Activated naive CD4-positive, alpha-beta T cell (primary cell): ENCODE measurements around the gene TUBA4A.
"Not testable (repeated sequence)": the region's sequence is repeated elsewhere in the genome, so short reads cannot be mapped to it uniquely, and the experiment has no call there.

Experiments used
- DNase-seq, 4 experiments: peaks; one replicate each; lab custom pipeline; 2025; lab: John Stamatoyannopoulos, UW

The TUBA4A gene

DNA sequence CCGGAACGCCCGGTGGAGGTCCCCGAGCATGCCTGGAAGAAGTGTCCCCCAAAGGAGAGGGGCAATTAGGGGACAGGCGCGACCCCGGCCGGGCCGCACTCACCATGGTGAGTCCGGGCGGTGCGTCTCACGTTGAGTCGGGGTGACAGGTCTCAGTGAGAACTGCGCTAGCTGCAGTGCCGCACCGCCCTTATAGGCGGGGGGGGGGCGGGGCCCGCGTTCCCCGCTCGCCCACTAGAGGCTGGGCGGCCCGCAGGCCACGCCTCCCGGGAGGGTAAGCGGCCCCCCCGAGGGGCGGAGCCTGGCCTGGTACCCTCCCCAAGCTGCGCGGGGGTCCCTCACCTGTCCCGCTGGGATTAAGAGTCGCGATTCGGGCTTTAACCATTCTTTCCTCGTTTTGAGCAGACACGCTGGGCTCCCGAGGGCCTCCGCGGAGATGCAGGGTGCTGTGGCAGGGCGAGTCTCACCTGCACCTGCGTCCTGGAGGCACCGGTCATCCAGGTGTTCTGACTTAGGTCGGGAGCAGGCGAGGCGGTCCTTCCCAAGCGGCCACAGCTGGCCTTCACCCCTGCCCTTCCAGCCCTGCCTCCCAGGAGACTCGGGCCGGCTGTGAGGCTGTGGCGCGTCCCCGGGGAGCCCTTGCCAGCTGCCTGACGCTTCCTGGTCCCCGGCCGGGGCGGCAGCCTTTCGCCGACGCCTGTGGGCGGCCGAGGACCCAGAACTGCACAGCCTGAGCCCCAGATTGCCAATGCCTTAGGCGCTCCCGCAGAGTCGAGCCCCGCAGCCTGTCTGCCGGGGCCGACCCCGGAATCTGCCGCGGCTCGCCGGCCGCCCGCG lies at the start of gene TUBA4A:
TUBA4A (minus strand) TSS at position 166 of the 837 bp plus-strand sequence; CDS start at position 106, 60 bp downstream.
- DNase-seq = peak; percentile 74 to 94 (median 82)

DNA sequence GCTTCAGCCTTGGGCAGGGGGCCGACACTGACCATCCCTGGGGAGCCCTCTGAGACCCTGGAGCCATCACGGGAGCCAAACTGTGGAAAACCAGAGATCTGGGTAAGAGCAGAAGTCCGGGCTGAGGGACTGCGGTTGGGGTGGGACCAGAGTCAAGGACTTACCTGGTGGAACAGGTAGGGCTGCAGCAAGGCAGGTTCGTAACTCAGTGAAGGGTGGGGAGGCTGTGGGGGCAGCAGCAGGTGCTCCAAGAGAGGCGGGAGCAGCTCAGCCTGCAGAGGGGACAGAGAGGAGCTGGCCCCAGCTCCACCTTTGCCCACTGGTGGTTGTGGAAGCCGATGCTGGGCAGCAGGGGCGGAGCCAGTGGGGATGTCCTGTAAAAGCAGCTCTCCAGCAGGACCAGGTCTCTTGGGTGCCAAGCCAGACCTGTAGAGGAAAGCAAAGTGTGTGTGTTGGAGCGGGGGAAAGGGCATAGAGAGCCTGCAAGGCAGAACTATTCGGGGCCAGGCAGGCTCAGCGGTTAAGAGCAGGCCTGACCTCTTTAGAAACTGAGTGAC lies 48.8 kb upstream of the TUBA4A start:
- DNase-seq = no peak

DNA sequence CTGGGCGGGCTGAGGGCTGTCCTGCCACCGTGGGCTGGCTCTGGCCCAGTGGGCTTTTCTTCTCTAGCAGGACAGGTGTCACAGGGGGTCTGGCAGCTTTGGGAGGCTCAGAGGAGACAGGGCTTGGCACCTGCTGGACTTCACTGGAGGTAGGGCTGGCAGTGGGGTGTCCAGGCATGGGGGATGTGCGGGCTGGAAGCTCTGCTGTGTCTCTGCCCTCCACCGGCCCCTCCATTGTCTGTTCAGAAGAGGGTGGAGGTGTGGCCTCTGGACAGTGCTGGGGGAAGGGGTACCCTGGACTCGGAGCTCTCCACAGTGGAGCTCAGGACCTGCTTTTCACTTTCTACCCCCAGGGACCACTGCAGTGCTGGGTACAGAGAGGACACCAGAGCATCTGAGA lies 46.3 kb upstream of the TUBA4A start:
- DNase-seq = no peak

DNA sequence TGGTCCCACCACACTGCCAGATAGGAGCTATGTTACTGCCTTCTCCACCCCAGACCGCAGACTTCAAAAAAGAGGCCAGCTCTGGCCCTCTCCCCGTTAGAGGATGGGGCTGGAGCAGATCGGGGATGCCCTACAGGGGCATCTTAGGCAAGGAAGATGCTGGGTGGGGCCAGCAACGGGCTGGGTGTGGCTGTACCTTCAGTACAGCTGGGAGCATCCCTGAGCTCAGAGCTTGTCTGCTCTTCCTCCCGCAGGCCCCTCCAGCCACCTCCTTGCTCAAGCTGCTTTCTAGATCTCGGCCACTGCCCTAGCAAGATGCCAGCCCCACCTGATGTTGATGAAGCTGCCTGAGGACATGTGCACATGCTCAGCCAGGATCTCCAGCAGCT lies 45.6 kb upstream of the TUBA4A start:
- no peak for DNase-seq

DNA sequence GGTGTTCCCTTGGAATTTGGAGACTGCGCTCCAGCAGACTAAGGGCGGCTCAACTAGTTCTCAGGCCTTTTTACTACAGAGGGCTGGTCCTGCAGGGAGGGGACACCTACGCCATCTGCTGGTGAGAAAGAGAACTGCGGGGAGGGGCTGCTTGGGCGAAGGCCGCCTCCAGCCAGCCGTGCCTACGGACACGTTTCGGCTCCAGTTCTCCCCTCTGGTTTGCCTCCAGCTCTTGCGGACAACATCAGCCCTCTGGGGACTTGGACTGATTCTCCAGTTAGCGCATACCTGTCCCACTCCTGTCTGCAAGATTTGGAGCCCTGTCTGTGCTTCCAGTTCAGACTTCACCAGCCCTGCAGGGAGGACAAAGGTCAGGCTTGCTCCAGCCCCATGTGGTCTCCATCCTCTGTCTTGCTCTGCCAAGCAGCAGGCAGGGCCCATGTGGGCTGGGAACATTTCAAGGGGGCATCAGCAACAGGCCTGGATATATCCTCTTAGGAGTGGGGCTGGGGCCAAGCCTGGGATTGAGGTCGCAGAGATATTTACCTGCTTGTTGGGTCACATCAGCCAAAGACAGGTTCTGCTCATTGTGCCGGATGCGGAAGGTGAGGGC lies 45.1 kb upstream of the TUBA4A start:
- DNase-seq = peak; percentile 80 to 94 (median 82)

DNA sequence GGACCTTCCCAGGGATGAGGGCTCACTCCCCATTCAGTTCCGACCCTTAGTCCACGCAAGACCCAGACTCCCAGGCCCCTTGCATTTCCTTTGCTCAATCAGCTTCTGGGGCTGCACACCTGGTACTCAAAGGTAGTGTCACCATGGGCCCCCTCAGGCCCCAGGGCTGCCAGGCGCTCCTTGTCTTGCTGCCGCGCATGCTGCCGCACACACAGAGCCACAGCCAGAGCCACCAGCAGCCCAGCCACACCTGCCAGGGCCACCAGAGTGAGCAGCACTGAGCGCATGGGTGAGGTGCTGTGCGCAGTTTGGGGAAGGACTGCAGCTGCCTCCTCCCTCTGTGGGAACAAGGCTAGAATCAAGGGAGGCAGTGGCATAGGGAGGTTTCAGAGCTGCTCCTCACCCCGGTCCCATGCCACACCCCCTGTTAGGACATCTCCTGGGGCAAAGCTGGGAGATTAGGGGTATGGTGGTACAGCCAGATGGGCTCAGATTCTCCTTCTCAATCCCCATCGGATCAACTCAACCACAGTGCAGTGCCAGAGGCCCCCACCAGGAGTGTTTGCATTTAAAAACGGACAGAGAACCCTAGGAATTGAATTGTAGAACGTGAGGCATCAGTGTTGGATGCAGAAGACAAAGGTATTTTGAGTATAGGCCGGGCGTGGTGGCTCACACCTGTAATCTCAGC lies 44.2 kb upstream of the TUBA4A start:
- no peak for DNase-seq

DNA sequence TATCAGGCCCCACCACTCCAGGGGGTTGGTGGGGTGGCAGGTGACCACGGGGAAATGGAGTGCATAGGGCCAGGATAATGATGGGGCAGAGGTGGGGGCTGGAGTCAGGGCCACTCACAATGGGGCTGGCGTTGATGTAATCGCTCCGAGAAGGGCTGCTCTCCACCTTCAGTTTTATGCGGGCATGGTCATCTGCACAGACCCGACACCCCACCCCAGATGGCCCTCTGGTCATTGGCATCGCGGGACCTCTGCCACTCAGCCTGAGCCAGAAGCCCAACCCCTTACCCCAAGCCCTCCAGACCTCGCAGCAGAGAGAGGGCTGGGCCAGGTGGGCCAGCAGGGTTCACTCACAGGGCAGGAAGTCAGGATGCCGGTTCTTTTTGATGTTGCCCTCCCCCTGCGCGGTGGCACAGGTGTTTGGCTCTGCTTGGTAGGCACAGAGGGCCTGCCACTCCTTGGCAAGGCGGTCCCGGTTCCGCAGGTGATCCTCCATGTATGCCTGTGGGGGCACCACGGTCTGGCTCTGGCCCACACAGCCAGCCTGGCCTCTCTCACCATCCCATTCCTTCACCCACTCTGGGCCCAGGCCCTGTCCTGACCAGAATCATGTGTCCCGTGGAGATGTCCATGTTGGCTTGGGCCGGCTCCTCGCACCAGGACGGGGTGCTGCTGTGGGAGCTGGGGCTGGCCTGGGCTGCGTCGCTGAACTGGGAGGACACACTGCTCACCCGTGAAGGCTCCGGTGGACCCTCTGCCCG lies 43.1 kb upstream of the TUBA4A start:
- no peak for DNase-seq

DNA sequence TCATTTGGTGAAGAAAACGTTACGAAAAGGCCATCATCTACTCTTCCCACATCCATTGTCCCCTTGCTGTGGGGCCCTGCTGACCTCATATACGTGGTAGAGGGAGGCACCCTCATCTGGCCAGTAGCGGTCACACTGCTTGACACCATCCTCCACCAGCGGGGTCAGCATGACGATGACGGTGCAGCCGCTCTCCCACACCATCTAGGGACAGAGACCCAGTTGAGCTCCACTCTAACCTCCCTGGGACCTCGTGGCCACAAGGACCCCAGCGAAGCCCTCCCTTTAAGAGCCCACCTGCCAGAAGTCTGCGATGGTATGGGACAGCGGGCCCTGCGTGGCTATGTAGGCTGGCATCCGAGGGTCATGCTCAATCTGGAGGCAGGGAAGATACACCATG lies 42.4 kb upstream of the TUBA4A start:
- no peak for DNase-seq

DNA sequence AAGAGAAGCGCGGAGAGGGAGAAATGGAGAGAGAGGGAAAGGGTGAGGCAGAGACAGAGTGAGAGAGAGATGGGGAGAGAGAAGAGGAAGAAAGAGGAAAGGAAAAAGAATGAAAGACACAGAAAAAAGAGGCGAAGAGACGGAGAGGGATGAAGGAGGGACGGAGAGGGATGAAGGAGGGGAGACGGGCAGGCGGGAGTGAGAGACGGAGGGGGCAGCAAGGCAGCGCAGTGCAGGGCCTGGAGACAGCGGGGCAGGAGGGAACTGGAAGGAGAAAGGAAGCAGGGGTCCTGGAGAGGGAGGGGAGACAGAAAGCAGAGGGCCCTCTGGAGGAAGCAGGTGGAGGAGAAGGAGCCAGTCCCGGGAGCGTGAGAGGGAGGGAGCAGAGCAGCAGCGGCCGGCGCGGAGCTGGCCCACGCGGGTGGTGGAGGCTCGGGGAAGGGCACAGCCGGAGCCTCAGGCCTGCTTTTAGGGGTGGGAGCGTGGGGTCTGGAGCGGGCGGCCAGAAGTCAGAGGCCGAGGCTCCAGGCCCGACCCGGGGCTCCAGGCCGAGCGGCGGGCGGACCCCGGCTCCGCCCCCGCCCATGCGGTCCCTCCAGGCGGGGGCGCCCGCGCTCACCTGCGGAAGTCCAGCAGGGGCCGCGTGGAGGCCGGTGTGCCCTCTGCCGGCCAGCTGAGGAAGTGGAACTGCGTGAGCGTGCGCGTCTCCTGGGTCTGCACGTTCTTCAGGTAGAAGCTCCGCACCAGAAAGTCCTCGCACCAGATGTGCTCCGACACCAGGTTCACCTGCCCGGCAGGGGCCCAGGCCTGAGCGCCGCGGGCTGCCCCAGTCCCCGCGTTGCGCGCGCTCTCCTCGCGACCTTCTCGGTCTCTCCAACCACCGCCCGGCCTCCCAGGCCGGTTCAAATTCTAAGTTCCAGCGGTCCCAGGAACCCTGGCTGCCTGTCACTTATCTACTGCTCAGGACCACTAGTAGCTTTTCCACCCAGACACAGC lies 40.9 kb upstream of the TUBA4A start:
- DNase-seq = peak; percentile 71 to 87 (median 75)

DNA sequence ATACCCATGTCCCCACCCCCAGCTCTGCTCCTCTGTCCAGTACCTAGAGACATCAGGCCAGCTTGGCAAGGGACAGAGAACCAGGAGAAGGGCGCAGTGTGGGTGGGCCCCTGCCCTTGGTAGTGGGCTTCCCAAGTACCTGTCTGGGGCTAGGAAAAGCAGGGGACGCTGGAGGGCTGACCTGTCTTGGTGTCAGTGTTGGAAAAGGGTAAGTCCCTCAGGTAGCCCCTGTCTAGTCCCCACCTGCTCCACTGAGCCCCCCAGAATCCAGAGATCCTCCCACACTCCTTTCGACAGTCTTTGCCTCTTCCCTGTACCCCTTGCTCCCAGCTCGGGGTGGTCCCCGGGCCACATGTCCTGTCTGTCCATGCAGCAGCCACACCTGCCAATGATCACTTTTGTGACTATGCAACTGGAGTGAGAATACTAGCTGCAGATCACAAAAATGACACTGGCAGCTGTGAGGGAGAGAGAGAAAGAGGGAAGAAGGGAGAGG lies 40.1 kb upstream of the TUBA4A start:
- no peak for DNase-seq

DNA sequence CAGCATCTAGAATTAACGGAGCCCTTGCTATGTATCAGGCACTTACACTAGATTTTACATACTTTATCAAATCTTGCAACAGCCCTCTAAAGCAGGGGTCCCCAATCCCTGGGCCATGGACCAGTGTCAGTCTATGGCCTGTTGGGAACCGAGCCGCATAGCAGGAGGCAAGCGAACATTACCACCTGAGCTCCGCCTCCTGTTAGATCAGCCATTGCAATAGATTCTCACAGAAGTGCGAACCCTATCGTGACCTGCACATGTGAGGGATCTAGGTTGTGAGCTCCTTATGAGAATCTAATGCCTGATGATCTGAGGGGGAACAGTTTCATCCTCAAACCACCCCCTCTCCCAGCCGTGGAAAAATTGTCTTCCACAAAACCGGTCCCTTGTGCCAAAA lies 38.9 kb upstream of the TUBA4A start:
- no peak for DNase-seq

DNA sequence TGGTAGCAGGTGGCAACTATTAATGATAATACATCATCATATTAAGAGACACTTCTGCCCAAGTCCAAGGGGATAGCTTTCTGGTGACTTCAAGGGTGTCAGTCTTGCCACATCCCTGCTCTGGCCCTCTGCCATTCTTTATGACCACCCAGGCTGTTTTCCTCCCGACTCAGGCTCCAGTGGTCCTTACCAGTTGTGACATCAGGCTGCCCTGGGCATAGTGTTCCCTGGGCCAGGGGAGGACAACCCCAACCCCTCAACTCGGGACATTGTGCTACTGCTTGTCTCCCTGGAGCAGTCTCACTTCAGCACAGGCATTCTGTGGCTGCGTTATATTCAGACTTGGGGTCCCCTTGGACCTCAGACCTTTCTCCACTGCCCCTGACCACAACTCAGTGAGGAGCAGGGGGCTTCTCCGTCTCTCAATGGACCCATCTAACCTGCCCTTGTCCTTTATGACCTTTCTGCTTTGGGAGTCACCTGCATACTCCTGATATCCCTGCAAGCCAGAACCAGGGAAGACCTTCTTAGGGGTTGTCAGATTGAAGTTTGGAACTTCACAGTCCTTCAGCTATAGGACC lies 38.3 kb upstream of the TUBA4A start:
- DNase-seq = no peak

DNA sequence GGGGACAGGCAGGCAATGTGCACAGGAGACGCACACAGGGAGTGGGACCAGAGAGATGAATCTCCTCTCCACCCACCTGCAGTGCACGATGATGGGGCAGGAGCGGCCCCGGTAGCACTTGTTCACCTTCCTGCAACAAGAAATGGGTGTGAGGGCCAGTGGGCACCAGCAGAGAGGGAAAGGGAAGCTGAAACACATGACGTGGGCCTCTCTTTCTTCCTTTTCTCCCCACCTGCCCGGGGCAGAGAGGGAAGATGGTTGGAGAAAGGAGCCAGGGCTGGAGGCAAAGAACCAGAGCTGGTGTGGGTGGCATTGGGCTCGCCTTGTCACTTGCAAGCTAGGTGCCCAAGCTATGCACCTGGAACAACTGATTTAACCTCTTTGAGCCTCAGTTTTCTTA lies 37.7 kb upstream of the TUBA4A start:
- no peak for DNase-seq

DNA sequence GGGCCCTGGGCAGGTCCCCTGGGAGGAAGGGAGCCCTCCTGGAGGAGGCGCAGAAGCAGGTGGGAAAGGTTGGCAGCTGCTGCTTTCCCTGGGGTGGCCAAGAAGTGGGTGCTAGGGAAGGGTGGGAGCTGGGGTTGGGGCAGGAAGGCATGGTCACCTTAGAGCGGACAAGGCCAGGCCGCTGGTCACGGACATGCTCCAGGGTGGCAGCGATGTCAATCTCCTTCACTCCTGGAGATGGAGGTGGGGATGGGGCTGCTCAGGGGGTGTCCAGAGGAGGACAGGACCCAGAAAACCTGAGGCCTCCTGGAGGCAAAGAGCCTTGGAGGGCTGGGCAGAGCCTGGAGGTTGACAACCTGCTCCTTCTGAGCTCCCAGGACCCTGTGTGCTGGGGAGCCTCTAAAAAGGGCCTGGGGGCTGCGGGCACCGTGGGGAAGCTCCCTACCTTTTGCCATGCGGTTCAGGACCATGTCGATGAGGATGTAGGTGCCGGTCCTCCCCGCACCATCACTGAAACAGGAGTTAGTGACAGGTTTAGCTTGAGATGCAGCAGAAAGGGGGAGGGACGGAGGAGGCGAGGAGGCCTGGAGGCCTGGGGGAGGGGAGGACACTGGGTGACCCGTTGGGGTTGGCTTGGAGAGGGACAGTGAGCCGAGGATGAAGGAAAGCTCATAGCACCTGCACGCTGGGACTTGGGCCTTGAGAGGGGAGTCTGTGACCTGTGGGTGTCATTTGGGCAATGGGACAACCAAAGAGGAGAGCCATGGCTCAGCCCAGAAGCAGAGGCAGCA lies 36.9 kb upstream of the TUBA4A start:
- DNase-seq = no peak

DNA sequence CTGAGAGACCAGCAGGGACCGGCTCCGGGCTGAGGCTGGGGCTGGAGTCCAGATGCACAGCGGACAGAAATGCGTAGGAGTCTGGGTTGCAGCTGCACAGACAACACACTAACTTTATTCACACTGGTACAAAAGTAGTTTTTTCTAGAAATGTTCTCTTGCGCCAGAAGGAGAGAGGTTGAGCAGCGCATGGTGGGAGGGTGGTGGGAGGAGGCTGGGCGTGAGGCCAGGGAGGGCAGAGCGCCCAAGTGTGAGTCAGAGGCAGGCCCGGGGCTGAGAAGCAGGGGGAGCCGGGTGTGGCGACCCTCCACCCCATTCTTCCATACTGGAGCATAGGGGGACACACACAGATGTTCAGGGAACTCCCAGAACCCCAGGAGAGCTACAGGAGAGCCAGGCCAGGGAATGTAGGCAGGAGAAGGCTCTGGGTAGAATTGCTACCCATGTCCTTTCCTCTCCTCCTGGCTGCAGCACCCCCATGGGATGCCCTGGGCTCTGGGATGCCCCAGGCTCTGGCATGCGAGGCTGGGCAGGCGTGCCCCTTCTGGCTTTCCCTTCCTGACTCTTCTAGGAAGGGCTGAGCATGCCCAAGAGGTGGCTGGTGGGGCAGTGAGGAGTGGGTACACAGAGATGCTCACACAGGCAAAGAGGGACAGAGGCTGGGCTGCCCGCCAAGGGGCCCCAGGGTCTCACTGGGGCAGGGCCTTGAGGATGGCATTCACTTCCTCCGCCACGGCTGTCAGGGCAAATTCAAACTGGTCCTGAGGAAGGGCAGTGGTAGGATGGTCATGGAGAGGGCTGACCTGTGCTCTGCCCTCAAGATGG lies 36.0 kb upstream of the TUBA4A start:
- DNase-seq = no peak

DNA sequence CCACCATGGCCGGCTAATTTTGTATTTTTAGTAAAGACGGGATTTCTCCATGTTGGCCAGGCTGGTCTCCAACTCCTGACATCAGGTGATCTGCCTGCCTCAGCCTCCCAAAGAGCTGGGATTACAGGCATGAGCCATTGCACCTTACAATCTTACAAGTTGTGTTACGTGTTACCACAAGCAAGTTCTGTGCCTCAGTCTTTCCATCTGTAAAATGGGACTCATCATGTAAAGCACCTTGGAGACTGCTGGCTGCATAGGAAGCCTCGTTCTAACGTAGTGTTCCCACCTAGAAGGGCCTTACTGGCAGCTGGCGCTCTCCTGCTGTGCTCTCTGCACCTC lies 35.4 kb upstream of the TUBA4A start:
- DNase-seq = no peak

DNA sequence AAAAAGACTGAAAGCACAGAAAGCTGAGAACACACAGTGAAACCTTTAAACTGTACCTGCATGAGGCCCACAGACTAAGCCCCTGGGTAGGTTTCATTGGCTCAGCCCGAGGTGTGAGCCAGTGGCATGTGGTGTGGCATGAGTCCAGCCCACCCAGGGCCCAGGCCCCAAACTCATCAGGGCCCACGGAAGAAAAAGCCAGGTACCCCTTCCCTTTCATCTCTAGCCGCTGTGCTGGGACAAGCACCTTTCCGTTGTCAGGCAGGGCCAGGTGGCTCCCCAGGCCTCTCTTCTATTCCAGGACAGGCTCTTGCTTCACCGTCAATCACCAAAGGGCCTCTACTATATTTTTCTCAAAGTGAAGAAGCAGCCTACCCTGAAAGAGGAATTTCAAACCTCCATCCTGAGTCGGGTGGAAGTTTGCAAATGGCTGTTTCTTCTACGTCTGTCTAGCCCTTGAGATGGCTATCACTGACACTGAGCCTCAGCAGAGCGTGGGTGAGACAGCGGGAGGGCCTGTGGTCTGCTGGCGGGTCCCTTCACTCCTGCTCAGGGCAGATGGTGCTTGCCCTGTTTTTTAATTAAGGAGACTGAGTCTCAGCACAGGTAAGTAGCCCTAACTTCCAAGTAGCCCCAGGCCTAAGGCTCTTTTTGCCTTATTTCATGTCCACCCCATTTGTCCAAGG lies 34.0 kb upstream of the TUBA4A start:
- DNase-seq = no peak

DNA sequence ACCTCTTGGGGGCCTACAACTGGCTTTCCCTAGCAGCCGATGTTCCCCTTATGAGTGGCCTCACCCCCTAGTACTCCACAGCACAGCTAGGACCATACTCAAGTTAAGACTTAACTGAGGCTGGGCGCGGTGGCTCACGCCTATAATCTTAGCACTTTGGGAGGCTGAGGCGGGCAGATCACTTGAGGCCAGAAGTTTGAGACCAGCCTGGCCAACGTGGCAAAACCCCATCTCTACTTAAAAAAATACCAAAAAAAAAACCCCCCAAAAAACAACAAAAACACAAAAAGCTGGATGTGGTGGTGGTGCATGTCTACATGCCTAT lies 33.4 kb upstream of the TUBA4A start:
- not testable (repeated sequence) for DNase-seq
